GM19099 (cell line): Measurements from ENCODE around the gene SCTR.

Source experiments
- POLR2A ChIP-seq: IDR thresholded peaks from 3 replicates; pipeline ENCODE4 v1.6.1; 2011; ENCODE audit warnings: low read depth; ENCODE audit not compliant: insufficient read length; ENCODE audit errors: extremely low read depth

Gene SCTR

DNA sequence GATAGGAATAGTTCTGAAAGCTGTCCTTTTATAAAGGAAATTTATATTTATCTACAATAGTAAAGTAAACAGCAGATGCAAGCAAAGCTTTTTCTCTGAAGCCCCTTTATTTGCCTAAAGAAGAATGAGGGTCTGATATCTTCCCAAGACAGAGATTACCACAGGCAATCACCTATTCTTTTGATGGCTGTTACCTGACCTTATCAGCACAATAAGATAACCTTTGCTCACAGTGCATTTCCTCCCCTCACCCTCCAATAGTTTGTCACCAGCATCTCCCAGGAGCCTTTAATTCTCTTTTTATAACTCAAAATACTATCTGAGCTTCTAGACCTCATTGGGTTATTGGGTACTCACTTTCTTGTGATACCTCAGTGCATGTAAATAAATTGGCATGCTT is 13.5 kb upstream of the SCTR start:
- no peak for TF ChIP-seq POLR2A

DNA sequence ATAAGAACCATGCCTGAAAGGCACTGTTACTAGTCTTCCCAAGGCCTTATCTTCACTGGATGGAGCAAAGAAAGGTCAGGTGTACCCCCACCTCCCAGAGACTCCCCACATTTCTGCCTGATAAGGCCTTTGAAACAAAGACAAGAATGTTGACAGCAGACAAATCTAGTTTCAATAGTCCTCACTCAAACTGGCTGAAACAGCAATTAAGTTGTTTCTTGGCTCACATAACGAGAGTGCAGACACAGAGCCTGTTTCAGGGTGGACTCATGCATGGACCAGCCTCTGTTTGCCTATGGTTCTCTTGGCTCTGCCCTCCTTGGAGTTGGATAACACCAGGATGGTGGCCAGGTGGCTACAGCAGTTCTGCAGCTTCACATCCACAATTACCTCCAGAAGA is 12.4 kb upstream of the SCTR start:
- no peak for TF ChIP-seq POLR2A

- TF ChIP-seq POLR2A: no peak
Measured at GRCh38 chr2:119536211-119536610, 11.9 kb upstream of the SCTR start.

GRCh38 chr2:119533560-119533959 is 9.3 kb upstream of the SCTR start:
- no peak for TF ChIP-seq POLR2A

DNA sequence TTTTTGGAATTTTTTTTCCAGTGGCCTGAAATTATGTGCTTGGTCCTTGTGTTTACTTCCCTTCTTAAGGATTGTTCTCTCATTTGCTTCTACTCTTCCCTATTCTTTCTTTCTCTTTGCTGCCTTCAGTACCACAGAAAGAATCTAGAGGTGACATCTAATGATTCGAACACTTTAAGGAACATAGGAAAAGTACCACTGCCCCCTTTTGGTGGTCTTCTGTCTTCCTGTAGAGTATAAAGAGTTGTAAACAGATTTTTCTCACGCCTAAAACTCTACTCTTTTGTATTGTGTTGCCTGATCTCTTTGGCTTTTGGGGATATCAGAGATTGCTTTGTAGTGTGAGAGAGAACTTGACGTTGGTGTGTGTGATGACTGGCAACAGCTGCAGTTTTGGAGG is 7.0 kb upstream of the SCTR start:
- TF ChIP-seq POLR2A: no peak

GRCh38 chr2:119527999-119528398 is 3.7 kb upstream of the SCTR start:
- TF ChIP-seq POLR2A: no peak

DNA sequence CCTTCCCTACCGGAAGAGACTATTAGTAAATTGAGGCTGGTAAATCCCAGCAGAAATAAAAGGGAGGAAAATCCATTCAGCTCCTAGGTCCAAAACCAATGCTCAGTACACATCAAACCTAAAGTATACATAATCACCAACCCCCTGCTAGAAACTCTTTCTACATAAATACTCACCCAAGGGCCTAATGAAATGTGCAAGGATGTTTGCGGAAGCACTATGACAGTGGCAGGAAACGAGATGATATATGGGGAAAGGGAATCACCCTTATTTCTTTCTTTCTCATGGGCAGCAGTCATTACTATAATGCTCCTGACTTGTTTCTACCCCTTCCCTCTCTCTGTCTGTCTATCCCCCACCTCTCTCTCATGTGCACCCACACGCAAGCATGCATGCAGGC is 1.3 kb upstream of the SCTR start:
- no peak for TF ChIP-seq POLR2A

DNA sequence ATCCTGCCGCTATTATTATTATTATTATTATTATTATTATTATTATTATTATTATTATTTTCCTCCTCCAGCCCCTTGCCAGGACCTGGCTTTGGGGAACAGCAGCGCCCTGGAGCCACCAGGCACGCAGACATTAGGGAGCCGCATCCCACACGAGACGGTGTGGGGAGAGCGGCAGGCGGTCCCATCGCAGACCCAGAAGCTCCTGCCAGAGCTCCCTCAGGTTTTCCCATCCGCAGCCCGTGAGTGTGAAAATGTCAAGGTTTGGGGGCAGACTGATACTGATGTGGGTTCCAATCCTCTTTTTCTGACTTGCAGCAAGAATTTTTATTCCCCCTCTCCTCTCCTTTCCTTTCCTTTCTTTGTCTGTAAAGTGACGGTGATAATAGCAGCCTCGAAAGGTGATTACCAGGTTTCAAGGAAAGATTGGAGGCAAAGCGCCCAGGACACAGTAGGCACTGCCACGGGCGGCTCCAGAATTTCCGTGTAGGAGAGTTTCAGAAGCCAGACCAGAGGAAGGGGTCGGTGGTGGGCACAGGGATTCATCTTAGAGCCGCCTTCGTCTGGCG is 816 bp downstream of the SCTR start:
- no peak for TF ChIP-seq POLR2A

GRCh38 chr2:119522671-119523070 is 1.6 kb downstream of the SCTR start:
- TF ChIP-seq POLR2A: no peak

DNA sequence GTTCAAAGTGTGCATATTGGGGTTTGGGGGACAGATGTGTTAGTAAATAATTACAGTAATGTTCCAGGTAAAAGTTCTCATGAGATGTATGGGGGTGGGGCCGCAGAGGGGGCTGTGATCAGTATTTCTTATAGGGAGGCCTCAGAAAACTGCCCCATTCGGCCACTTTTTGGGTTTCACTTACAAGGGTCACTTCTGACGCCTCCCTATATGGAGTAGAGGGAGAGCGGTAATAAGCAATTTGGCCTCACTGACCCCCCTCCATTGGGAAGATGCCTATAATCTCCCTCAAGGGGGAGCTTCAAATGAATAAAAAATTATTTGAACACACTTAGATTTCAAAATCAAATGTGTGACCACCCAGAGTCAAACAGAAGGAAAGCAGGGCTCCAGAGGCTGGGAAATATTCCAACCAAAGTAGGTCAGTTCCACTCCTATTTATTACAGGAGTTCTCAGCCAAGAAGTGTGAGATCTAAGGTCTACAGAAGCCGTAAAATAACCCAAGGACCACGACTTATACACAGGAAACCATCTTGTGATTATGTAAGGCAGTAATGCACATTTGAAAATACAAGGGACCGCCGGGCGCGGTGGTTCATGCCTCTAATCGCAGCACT is 2.7 kb downstream of the SCTR start:
- no peak for TF ChIP-seq POLR2A

- no peak for TF ChIP-seq POLR2A
Measured at GRCh38 chr2:119520696-119521432, 3.4 kb downstream of the SCTR start.

- TF ChIP-seq POLR2A: no peak
Measured at GRCh38 chr2:119519057-119519408, 5.2 kb downstream of the SCTR start.

GRCh38 chr2:119518401-119519056 is 5.8 kb downstream of the SCTR start:
- TF ChIP-seq POLR2A: no peak

DNA sequence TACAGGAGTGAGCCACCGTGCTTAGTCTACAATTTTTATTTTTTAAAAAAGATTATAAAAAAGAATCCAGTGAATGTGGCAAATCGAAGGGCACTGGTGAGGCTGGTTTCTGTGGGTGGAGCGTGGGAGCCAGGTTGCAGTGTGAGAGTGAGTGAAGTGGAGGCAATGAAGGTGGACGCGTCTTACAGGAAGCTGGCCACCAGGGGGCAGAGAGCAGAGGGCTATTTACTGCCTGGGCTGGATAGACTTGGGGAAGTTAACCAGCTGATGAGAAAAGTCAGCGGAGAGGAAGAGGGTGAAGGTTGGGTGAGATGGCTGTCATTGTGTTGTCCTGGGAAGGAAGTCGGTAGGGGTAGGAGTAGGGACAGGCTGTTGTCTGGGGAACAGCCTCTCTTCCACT is 6.8 kb downstream of the SCTR start:
- no peak for TF ChIP-seq POLR2A

GRCh38 chr2:119516121-119516520 is 8.2 kb downstream of the SCTR start:
- TF ChIP-seq POLR2A: no peak

DNA sequence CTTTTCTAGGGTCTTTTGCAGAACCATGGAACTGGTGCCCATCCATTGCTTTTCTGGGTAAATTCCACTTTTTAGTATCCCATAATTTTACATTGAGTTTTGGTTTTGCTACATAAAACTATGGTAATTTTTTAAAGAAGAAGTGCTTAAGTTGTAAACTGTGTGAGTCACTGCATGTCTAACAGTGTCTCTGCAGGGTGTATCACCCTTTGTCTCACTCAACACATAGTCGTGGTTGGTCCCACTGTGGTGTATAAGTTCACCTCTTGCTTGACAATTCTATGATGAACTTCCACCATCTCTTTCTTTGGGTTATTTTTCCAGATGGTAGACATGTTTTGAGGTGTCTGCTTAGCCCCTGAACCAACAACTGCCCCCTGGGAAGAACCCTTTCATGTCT is 10.5 kb downstream of the SCTR start:
- TF ChIP-seq POLR2A: no peak
